SK-N-SH (cell line): Measurements from ENCODE around the gene SMYD4. TPM values are rescaled to one million over a fixed set of nuclear protein-coding genes. Genes with fewer than 3 reads are reported as not detected.

Source experiments
- CTCF ChIA-PET: fragments of 300-600, 350-600 bp; formaldehyde crosslinking; extraction: SDS; loops from one replicate; lab custom pipeline; 2021; lab: Yijun Ruan, JAX
- POLR2A ChIA-PET: fragments of 350-600 bp; sonication (Branson Sonifier 250); formaldehyde crosslinking; extraction: SDS; loops from one replicate; lab custom pipeline; 2020; ENCODE audit warnings: antibody characterized with exemption, inconsistent platforms; lab: Yijun Ruan, JAX
- DNase-seq: peaks from one replicate; pipeline ENCODE4 v3.0.0; 2012
- H2AFZ ChIP-seq: fragments of 200-600 bp; sonication (generic); 2 replicates; pipeline ENCODE4 v1.8.1; 2016; ENCODE audit warnings: antibody characterized with exemption, mild to moderate bottlenecking, low read depth
- H3F3A ChIP-seq: fragments of 200-600 bp; sonication (generic); replicated peaks from 2 replicates; pipeline ENCODE3; 2016; ENCODE audit warnings: antibody characterized with exemption, mild to moderate bottlenecking; ENCODE audit not compliant: insufficient read depth
- H3K27ac ChIP-seq, 2 experiments: fragments of 200-500 bp in 1 of 2; fragments of 200-600 bp in 1 of 2; sonication (Bioruptor generic) in 1 of 2; sonication (generic), shearing (Covaris generic) in 1 of 2; 2 replicates each; pipeline versions ENCODE4 v1.5.1 to v1.6.1; 2014 to 2016; ENCODE audit warnings: low read depth in 2 of 2, inconsistent platforms in 1 of 2, low read length in 1 of 2, mild to moderate bottlenecking in 1 of 2, mixed read lengths in 1 of 2
- H3K27me3 ChIP-seq: fragments of 200-600 bp; sonication (generic), shearing (Covaris generic); 2 replicates; pipeline ENCODE4 v1.6.1; 2016; ENCODE audit warnings: mixed run types; ENCODE audit not compliant: insufficient read depth
- H3K36me3 ChIP-seq, 2 experiments: fragments of 200-500 bp in 1 of 2; fragments of 200-600 bp in 1 of 2; sonication (Bioruptor generic) in 1 of 2; sonication (generic) in 1 of 2; replicated peaks in 1 of 2; 2 replicates each; pipeline versions ENCODE3 to v1.5.1; 2014 to 2016; ENCODE audit warnings: low read length in 1 of 2, mild to moderate bottlenecking in 1 of 2; ENCODE audit not compliant: insufficient read depth in 2 of 2, control insufficient read depth in 1 of 2
- H3K4me1 ChIP-seq, 2 experiments: fragments of 200-500 bp in 1 of 2; fragments of 200-600 bp in 1 of 2; sonication (Bioruptor generic) in 1 of 2; sonication (generic), shearing (Covaris generic) in 1 of 2; 2 replicates each; pipeline versions ENCODE4 v1.5.1 to v1.6.1; 2014 to 2016; ENCODE audit warnings: low read depth in 1 of 2, low read length in 1 of 2, mixed run types in 1 of 2; ENCODE audit not compliant: insufficient read depth in 2 of 2, control insufficient read depth in 1 of 2
- H3K4me2 ChIP-seq: fragments of 200-600 bp; sonication (generic), shearing (Covaris generic); 2 replicates; pipeline ENCODE4 v1.6.1; 2017; ENCODE audit warnings: mixed run types
- H3K4me3 ChIP-seq, 2 experiments: fragments of 200-500 bp in 1 of 2; fragments of 200-600 bp in 1 of 2; sonication (Bioruptor generic) in 1 of 2; sonication (generic), shearing (Covaris generic) in 1 of 2; 2 replicates each; pipeline versions ENCODE4 v1.5.1 to v1.8.1; 2014 to 2016; ENCODE audit warnings: low read depth in 2 of 2, inconsistent platforms in 1 of 2, low read length in 1 of 2, mild to moderate bottlenecking in 1 of 2, mixed read lengths in 1 of 2, moderate library complexity in 1 of 2
- H3K79me2 ChIP-seq: fragments of 200-600 bp; sonication (generic); 2 replicates; pipeline ENCODE4 v1.8.1; 2017; ENCODE audit warnings: mild to moderate bottlenecking; ENCODE audit not compliant: insufficient read depth
- H3K9ac ChIP-seq: fragments of 200-600 bp; sonication (generic); 2 replicates; pipeline ENCODE4 v1.6.1; 2017; ENCODE audit warnings: mixed run types
- H3K9me2 ChIP-seq: fragments of 200-600 bp; sonication (generic); 2 replicates; pipeline ENCODE4 v1.6.1; 2017; ENCODE audit warnings: mixed run types
- H3K9me3 ChIP-seq: fragments of 200-600 bp; sonication (generic); 2 replicates; pipeline ENCODE4 v1.6.1; 2017; ENCODE audit warnings: mixed run types, mild to moderate bottlenecking, moderate library complexity
- H4K20me1 ChIP-seq: fragments of 200-600 bp; sonication (generic); 2 replicates; pipeline ENCODE4 v1.6.1; 2017; ENCODE audit warnings: mild to moderate bottlenecking, mixed run types; ENCODE audit not compliant: insufficient read depth
- CHD2 ChIP-seq: fragments of 150-350 bp; IDR thresholded peaks from 2 replicates; pipeline ENCODE4 v1.6.1; 2018; ENCODE audit warnings: low read length; ENCODE audit not compliant: partially characterized antibody
- ELF1 ChIP-seq: IDR thresholded peaks from 2 replicates; pipeline ENCODE4 v1.4.0; 2012
- FOSL2 ChIP-seq: IDR thresholded peaks from 2 replicates; pipeline ENCODE4 v1.4.0; 2012; ENCODE audit warnings: low read depth, mild to moderate bottlenecking, moderate library complexity, borderline replicate concordance
- FOXJ3 ChIP-seq: sonication (generic); formaldehyde crosslinking; IDR thresholded peaks from 2 replicates; pipeline ENCODE4 v1.5.1; 2020; ENCODE audit warnings: mild to moderate bottlenecking, missing genetic modification reagents
- FOXM1 ChIP-seq: IDR thresholded peaks from 2 replicates; pipeline ENCODE4 v1.4.0; 2012; ENCODE audit warnings: low read depth, mild to moderate bottlenecking
- GABPA ChIP-seq: IDR thresholded peaks from 2 replicates; pipeline ENCODE4 v1.4.0; 2012; ENCODE audit warnings: low read depth, mild to moderate bottlenecking
- GATA2 ChIP-seq: sonication (generic); formaldehyde crosslinking; IDR thresholded peaks from 2 replicates; pipeline ENCODE4 v1.5.0; 2020; ENCODE audit warnings: mild to moderate bottlenecking, missing genetic modification reagents
- JUND ChIP-seq: IDR thresholded peaks from 2 replicates; pipeline ENCODE4 v1.4.0; 2012
- NFIC ChIP-seq: IDR thresholded peaks from 2 replicates; pipeline ENCODE4 v1.4.0; 2012; ENCODE audit warnings: borderline replicate concordance
- NRF1 ChIP-seq: IDR thresholded peaks from 2 replicates; pipeline ENCODE4 v1.6.1; 2012; ENCODE audit warnings: low read depth, mild to moderate bottlenecking, low read length
- POLR2AphosphoS5 ChIP-seq: IDR thresholded peaks from 2 replicates; pipeline ENCODE4 v1.6.1; 2012; ENCODE audit warnings: low read depth, low read length
- RAD21 ChIP-seq: IDR thresholded peaks from 2 replicates; pipeline ENCODE4 v1.6.1; 2012; ENCODE audit warnings: mild to moderate bottlenecking, low read length
- RFX5 ChIP-seq: IDR thresholded peaks from 2 replicates; pipeline ENCODE4 v1.6.1; 2012; ENCODE audit warnings: mild to moderate bottlenecking, improper control_type of control experiment, low read length
- RXRA ChIP-seq: IDR thresholded peaks from 2 replicates; pipeline ENCODE4 v1.4.0; 2012; ENCODE audit warnings: low read depth, mild to moderate bottlenecking, borderline replicate concordance
- SMC3 ChIP-seq: IDR thresholded peaks from 2 replicates; pipeline ENCODE4 v1.6.1; 2012; ENCODE audit warnings: low read depth, low read length, improper control_type of control experiment
- TAF1 ChIP-seq: IDR thresholded peaks from 2 replicates; pipeline ENCODE4 v1.6.1; 2012; ENCODE audit warnings: low read depth, mild to moderate bottlenecking, low read length, moderate library complexity, borderline replicate concordance
- TCF12 ChIP-seq: IDR thresholded peaks from 2 replicates; pipeline ENCODE4 v1.4.0; 2012
- USF1 ChIP-seq: IDR thresholded peaks from 2 replicates; pipeline ENCODE4 v1.4.0; 2012; ENCODE audit warnings: low read depth, borderline replicate concordance
- WGBS: methylation state at CpG from one replicate; pipeline ENCODE4 v1.1.6; 2017; ENCODE audit warnings: low lambda C conversion rate; 5-methylcytosine and 5-hydroxymethylcytosine counted together
- polyA plus RNA-seq, 3 experiments: library from polyadenylated mRNA; depleted of rRNA; stranded (reverse); fragments of >200 nt; gene quantifications; 2 replicates each; pipeline ENCODE4 v1.2.3, GENCODE V29; 2012
- TF ChIP-seq, protein P1 (sequence below): fragments of 150-350 bp; IDR thresholded peaks from 2 replicates; pipeline ENCODE4 v1.6.1; 2016; ENCODE audit warnings: mild to moderate bottlenecking, low read depth, low read length
- TF ChIP-seq, protein P2 (sequence below): IDR thresholded peaks from 2 replicates; pipeline ENCODE4 v1.6.1; 2012; ENCODE audit warnings: mild to moderate bottlenecking, low read depth, low read length, moderate library complexity
- TF ChIP-seq, protein P3 (sequence below): fragments of 200-600 bp; sonication (generic); IDR thresholded peaks from 2 replicates; pipeline ENCODE4 v1.6.1; 2017; ENCODE audit warnings: antibody characterized with exemption, mild to moderate bottlenecking, moderate library complexity
- TF ChIP-seq, protein P4 (sequence below): fragments of 150-350 bp; IDR thresholded peaks from 2 replicates; pipeline ENCODE4 v1.6.1; 2017; ENCODE audit warnings: antibody characterized with exemption, low read length, low read depth, borderline replicate concordance

Gene SMYD4
- polyA plus RNA-seq, 1 of the 3 experiments (the other 2 are of a cell fraction), result 4.9 TPM

DNA sequence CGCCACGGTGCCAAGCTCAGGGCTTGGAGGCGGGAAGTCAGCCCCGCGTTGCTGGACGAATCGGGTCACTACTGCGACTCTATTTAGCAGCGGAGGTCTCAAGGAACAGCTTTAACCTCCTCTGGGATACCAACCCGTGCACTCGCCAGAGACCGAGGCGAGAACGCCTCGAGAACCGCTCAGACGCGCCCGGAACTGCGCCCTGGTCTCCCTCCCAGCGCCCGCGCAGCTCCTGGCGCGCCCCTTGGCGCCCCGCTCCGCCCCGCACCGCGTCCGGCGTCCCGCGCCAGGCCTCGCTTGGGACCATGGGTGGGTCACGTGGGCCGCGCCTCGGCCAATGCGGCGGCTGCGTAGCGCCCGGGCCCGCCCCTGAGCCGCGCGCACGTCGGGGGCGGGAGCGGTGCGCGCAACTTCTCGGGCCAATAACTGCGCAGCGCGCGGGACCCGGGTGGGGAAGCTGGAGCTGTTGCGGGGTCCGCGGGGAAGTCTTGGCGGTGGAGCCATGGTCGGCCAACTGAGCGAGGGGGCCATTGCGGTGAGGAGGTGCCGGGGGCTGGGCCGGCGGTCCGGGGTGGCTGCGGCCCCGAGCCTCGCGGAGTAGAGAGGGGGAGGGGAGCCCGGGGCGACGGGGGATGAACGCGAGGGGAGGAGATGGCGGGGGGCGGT is at the start of gene SMYD4, which contains the start of gene RPA1 (continued):
- TF ChIP-seq FOXM1, result no peak
- no peak for TF ChIP-seq FOXJ3 (CRISPR knock-in tag)
- no peak for TF ChIP-seq TCF12
- no peak for TF ChIP-seq RXRA
- peak; percentile 39; the same call in 1 of the 2 replicates for TF ChIP-seq TAF1
- no peak for TF ChIP-seq GATA2 (CRISPR knock-in tag)
- TF ChIP-seq, protein P1, sequence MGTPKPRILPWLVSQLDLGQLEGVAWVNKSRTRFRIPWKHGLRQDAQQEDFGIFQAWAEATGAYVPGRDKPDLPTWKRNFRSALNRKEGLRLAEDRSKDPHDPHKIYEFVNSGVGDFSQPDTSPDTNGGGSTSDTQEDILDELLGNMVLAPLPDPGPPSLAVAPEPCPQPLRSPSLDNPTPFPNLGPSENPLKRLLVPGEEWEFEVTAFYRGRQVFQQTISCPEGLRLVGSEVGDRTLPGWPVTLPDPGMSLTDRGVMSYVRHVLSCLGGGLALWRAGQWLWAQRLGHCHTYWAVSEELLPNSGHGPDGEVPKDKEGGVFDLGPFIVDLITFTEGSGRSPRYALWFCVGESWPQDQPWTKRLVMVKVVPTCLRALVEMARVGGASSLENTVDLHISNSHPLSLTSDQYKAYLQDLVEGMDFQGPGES, result no peak
- TF ChIP-seq, protein P2, sequence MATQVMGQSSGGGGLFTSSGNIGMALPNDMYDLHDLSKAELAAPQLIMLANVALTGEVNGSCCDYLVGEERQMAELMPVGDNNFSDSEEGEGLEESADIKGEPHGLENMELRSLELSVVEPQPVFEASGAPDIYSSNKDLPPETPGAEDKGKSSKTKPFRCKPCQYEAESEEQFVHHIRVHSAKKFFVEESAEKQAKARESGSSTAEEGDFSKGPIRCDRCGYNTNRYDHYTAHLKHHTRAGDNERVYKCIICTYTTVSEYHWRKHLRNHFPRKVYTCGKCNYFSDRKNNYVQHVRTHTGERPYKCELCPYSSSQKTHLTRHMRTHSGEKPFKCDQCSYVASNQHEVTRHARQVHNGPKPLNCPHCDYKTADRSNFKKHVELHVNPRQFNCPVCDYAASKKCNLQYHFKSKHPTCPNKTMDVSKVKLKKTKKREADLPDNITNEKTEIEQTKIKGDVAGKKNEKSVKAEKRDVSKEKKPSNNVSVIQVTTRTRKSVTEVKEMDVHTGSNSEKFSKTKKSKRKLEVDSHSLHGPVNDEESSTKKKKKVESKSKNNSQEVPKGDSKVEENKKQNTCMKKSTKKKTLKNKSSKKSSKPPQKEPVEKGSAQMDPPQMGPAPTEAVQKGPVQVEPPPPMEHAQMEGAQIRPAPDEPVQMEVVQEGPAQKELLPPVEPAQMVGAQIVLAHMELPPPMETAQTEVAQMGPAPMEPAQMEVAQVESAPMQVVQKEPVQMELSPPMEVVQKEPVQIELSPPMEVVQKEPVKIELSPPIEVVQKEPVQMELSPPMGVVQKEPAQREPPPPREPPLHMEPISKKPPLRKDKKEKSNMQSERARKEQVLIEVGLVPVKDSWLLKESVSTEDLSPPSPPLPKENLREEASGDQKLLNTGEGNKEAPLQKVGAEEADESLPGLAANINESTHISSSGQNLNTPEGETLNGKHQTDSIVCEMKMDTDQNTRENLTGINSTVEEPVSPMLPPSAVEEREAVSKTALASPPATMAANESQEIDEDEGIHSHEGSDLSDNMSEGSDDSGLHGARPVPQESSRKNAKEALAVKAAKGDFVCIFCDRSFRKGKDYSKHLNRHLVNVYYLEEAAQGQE, result no peak
- TF ChIP-seq USF1, result peak; percentile 96

DNA sequence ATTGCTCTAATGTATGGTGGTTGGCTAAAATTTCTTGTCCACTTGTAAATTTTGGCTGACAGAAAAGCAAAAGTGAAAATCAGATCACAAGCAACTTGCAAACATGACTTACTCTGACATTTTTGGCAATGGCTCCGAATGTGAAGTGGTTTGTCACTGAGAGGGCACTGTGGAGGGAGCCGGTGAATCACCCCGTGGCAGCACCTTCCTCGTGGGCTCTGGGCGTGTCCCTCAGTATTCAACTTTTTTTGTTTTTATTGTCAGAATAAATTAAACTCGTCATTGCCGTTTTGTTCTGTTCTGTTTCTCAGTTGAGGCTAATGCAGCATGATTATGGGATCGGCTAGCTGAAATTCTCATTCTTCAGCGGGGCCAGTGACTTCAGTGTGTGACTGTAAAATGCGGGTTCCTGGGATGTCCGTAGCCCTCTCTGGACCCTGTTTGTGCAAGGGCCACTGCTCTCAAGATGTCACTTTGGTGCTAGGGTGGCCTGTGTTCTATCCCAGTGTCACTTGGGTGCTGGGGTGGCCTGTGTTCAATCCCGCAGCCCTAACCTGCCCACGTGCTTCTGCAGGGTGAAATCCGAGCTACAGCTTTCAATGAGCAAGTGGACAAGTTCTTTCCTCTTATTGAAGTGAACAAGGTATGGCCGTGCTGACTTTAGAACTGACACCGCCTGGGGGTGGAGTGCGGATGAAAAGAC is 48.9 kb upstream of the SMYD4 start:
- Histone ChIP-seq H3K4me3 (no peak overlapping the region), H3K4me2 (no peak overlapping the region), H3K79me2 (no peaks in the 10 kb centered on the region), H3K27ac (no peak overlapping the region), H3K4me1 (no peaks in the 10 kb centered on the region), H3K36me3 (peaks cover 42 to 67% of the 10 kb centered on the region in 2 experiments), H3K9me3 (no peaks in the 10 kb centered on the region), H3K9me2 (no peaks in the 10 kb centered on the region), H4K20me1 (no peaks in the 10 kb centered on the region), H3K27me3 (no peaks in the 10 kb centered on the region), H2AFZ (no peak overlapping the region), H3K9ac (no peak overlapping the region), H3F3A (no peaks in the 10 kb centered on the region)
- ChIA-PET POLR2A (no interaction called here), CTCF (interaction anchor here (1.0 to 1.8 kb wide), 5 partner anchors 8 to 160 kb away, joined by 3 to 7 read pairs (median 5); no protein-coding TSS in a partner anchor)
- WGBS, result 93% methylated on average over 17 of the region's 17 CpGs
- no peak for DNase-seq
- TF ChIP-seq NRF1 (no peak), POLR2AphosphoS5 (no peak), RFX5 (no peak), ELF1 (no peak), NFIC (no peak), TCF12 (no peak), GABPA (no peak), SMC3 (no peak), RAD21 (no peak), FOSL2 (no peak), JUND (no peak), CHD2 (no peak)
- TF ChIP-seq, protein P3, sequence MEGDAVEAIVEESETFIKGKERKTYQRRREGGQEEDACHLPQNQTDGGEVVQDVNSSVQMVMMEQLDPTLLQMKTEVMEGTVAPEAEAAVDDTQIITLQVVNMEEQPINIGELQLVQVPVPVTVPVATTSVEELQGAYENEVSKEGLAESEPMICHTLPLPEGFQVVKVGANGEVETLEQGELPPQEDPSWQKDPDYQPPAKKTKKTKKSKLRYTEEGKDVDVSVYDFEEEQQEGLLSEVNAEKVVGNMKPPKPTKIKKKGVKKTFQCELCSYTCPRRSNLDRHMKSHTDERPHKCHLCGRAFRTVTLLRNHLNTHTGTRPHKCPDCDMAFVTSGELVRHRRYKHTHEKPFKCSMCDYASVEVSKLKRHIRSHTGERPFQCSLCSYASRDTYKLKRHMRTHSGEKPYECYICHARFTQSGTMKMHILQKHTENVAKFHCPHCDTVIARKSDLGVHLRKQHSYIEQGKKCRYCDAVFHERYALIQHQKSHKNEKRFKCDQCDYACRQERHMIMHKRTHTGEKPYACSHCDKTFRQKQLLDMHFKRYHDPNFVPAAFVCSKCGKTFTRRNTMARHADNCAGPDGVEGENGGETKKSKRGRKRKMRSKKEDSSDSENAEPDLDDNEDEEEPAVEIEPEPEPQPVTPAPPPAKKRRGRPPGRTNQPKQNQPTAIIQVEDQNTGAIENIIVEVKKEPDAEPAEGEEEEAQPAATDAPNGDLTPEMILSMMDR, result no peak
- TF ChIP-seq, protein P4, sequence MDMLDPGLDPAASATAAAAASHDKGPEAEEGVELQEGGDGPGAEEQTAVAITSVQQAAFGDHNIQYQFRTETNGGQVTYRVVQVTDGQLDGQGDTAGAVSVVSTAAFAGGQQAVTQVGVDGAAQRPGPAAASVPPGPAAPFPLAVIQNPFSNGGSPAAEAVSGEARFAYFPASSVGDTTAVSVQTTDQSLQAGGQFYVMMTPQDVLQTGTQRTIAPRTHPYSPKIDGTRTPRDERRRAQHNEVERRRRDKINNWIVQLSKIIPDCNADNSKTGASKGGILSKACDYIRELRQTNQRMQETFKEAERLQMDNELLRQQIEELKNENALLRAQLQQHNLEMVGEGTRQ, result no peak
